Stimulated activated CD8-positive, alpha-beta memory T cell treated with anti-CD3 and anti-CD28 coated beads, Interleukin-12 subunit alpha, Interleukin-12 subunit beta, amount 100 ng/mL, for 4 hours (primary cell): ENCODE data around the gene SKIC8.

Source experiments
- DNase-seq: peaks from one replicate; pipeline ENCODE4 v3.0.0-alpha.2; 2020; ENCODE audit warnings: low read depth

SKIC8 gene

DNA sequence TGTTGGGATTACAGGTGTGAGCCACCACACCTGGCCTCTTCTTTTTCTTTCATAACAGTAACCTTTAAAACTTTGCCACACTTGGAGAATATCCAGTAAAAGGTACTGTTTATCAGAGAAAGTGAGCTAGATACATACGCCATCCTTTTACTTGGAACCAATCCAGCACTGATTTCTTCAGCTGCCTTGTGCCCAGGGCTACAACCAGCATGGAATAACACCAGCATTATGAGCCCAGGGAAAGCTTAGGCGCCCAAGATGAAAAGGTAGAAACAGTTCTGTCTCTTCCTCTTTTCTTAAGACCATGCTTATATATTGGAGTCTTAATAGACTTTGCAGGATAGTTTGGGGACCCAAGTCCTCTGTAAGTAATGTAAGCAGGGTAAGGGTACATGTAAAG, 8.4 kb downstream of the SKIC8 start:
- DNase-seq: no peak

DNA sequence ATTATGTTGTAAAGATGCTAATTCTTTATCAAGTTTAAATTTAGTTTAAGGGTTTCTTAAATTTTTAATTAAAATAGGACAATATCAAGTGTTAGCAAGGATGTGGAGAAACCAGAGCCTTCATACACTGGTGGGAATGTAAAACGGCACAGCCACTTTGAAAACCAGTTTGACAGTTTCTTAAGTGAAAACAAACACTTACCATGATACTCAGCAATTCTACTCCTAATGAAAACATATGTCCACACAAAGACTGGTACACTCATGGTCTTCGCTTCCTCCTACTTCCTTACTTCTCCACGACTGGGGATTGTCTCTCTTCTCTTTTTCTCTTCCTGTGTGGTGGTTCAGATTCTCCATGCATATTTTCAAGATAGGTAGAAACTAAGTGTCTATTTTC, 9.2 kb downstream of the SKIC8 start:
- no peak for DNase-seq

DNA sequence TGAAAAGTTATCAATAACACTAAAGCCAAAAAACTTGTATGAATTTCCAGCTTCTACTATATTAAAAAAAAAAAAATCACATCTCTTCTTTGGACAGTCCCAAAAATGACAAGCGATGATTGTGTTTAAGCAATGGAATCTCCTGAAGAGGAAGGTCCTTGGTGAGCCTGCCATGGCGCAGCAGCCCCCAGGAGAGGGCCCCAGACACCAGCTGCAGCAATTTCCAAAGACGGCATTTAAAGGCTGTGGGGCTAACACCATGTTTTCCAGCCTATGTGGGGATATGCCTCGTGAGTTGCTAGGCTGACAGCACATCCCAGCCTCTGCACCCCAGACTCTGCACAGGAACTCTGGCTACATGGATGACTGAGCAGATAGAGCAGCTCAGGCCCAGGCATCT, 14.7 kb downstream of the SKIC8 start:
- no peak for DNase-seq

DNA sequence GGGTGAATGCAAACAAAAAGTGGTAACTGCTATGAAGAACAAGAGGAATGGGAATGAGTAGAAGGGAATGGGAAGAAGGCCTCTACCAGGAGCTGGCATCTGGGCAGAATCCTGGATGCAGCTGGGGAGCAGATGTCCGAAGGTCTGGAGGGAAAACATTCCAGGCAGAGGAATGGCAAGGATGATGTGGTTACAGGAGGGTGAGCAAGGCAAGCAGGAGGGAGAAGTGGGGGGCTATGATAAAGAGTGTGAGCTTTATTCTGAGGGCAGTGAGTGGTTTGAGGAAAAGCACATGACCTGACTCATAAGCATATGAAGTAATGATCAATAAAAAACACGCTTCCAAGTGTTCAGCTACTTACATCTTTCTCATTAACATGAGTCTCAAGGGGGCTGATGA, 17.1 kb downstream of the SKIC8 start:
- DNase-seq: no peak

DNA sequence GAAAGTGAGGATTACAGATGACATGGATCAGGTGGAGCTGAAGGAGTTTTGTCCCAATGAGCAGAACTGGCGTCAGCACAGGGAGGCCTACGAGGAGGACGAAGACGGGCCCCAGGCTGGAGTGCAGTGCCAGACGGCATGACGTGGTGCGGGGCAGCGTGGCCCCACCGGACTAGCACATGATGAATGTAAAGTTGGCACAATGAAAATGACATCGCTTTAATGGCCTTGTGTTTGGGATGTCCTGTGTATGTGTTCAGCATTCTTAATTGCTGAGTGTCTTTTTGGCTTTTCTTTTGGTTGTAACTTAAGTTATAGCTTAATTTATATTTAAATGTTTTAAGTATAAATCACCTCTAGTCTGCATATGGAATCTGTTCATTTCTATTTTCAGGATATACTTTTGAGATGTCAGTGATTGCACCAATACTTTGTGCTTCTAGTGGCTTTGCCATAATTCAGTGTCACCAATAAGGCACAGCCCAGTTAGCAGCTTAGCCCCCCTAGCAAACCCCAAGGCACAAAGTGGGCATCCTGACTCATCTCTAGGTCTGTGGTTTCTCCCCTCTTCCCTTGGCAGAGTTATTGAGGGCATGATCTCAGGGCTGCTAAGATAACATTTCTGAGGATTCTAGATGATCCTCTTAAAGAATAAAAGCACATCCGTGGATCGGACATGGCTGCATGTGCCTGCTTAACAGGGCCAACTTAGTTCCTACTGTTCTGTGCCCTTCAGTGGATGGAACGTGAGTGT, 18.9 kb downstream of the SKIC8 start:
- no peak for DNase-seq

DNA sequence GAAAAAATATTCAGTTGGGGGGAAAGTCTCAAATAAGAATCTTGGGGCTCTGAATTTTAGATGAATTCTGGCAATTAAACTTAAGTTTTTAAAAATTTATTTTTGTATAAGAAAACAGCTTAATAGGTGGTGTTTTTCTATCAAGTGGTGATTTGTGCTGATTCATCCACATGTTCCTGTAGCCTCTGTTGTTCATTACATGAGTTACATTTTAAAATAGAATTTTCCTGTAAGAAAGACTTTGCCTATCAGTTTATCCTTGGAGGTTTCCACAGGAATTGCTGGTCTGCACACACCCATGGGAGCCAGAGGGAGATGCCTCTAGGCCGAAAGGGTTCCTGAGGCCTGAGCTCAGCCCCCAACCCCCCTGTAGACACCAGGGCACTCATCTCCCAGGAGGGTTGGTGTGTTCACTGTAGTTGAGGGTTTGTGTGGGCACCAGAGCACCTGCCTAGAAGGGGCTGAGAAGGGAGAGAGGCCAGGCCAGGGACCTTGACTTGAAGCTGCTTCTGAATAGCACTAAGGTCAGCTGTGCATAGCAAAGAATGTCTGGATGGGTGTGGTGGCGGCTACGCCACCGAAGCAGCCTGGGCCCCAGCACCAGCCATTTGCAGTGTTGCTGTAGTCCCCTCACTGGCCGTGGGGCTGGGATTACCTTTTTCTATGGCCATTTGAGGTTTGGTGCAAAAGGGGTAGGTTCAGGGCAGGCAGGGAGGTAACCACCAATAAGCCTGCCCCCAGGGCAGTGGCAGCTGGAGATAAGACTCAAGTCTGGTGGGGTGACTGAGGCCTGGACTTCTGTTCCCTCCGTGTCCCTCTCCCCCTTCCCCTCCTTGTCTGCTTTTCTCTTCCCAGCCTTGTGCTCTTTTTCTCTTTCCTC, 23.1 kb downstream of the SKIC8 start:
- no peak for DNase-seq

DNA sequence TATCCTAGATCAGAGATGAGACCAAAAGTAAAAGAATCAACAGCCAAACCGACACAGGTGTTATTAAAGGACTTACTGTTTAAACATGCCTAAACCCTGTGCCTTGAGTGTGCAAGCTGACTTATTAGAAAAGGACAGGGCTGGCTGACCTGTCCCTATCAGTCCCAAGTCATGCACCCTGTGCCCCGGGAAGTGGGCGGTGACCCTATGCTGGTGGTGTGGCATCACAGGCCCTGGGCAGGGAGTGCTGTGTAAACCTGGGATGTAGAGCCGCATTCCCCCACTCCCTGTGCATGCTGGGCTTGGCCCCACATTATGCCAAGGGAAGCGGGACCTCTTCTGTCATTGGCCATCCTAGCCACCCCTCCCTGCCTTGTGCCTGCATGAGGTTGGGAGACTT, 24.4 kb downstream of the SKIC8 start:
- no peak for DNase-seq

DNA sequence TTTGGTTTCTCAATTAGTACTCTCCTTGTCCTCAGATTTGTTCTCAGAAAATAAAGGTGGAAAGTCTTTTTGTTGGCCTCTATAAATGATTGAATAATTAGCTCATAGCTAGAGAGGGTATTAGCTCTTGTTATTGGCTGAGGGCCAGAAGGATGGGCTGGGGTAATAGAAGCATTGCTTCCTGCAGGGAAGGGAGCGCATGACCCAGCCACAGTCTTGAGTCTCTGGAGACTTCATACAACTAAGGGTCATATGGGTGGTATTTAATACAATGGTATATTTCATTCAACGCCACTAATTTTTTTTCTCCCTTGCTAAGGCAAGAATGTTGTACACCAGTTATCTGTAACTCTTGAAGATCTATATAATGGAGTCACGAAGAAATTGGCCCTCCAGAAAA, 26.6 kb downstream of the SKIC8 start:
- DNase-seq: no peak

DNA sequence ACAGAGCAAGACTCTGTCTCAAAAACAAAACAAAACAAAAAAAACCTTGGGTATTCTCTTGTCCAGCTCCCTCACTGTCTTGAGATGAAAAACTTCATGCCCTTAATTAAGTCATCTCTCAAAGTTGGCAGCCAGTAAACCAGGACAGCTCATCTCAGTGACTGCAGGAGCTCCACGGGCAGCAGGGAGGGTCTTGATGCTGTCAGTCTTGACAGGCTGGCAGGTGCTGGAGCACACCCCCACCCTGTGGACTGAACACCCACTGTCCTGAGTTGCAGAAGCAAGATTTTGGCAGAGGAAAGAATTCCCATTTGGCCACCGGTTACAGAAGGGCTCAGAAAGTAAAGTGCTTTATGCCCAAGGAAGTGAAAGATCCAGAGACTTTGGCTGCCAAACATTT, 27.1 kb downstream of the SKIC8 start:
- no peak for DNase-seq

DNA sequence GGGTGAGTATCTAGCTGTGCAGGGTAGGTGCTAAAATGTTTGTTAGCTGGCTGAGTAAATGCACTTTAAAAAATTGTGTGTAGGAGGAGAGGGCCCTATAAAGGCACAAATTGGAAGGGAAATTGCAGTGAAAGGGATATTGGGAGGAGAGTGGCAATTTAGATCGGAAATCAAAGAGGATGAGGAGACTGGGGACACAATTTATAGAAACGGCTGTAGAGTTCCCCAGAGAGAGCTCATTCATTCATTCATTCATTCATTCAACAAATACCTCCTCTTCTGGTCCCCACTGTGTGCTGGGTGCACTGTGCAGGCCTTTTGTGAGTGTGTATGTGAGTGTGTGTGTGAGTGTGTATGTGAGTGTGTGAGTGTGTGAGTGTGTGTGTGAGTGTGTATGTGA, 32.6 kb downstream of the SKIC8 start:
- DNase-seq: no peak

DNA sequence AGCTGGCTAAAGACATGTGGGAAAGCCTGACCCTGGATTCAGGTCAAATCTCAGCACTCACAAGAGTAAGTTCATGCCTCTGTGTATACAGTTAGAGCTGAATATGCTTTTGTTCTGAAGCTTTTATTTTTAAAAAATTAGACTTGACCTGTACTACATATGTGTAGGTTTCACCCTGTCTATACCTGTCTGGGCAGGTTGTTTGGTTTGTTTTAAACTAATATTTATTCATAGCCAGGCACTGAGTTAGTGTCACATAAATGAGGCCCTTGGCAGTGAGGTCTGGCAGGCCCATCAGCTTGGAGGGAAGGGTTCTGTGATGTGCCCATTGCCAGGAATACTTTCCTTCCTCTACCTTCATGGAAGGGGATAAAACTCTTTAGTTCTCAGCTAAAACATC, 33.2 kb downstream of the SKIC8 start:
- no peak for DNase-seq

DNA sequence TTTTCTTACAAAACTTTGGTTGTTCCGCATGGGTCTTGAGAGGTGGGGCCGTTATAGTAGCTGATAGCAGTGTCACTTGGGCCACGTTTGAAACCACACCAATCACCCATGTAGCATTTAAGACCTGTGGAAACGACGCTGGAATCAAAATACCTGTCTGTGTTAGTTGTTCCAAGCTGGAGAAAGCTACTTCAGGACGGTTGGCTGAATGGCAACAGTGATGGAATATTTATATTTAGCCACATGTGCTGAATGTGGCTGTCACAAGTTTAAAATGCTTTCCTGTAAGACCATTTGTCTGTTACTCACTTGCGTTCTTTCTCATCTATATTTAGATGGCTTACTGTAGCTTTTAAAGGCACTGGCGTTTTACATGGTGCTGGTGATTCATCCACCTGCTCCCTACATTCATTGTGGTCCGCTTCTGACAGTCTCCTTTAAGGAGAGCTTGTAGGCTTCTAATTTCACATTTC, 33.6 kb downstream of the SKIC8 start:
- DNase-seq: no peak

DNA sequence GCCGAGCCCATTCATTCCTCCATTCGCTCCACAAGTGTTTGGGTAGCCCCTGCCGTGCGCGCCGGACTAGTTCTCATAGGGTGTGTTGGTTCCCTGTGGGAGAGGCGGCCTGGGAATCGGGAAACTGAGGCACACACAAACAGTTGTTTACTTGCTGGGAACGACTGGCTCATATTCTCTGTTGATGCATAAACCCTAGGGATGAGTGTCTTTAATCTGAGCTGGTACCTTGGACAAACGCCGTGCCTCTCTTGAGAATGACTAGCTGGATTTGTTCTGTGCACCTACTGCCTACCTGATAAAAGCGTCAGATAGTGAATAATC, 34.3 kb downstream of the SKIC8 start:
- DNase-seq: no peak

DNA sequence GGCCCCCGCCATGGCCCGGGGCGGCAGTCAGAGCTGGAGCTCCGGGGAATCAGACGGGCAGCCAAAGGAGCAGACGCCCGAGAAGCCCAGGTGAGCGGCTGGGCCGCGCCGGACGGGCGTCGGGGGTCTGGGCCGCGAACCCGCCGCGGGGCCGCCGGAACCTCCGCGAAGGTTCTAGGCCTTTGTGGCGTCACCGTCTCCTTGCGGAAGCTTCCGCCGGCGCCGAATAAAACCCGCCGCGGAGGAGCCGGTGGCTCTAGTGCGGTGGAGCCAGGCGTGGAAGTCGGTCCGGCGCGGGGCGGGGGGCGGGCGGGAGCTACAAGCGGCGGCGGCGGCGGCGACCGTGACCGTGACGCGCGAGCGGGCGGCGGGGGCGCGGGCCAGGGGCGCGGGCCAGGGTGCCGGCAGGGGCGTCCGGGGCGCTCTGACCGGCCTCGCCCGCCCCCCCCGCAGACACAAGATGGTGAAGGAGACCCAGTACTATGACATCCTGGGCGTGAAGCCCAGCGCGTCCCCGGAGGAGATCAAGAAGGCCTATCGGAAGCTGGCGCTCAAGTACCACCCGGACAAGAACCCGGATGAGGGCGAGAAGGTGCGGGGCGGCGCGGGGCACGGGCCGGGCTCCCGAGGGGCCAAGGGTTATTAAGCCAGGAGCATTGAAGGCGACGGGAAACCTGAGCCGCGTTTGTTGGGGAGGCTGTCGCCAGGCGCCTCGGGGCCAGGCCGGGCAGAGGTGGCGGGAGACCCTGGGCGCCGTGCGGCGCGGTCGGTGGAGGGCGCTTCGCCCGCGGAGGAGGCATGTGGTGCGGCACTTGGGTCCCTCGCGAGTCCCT, 34.9 kb downstream of the SKIC8 start, which contains the start of gene DNAJA4:
Gene DNAJA4, plus strand, starts transcription at position 259 of the 833 bp plus-strand sequence. Its CDS starts 202 bp downstream, at position 461.
- DNase-seq: peak; percentile 48

DNA sequence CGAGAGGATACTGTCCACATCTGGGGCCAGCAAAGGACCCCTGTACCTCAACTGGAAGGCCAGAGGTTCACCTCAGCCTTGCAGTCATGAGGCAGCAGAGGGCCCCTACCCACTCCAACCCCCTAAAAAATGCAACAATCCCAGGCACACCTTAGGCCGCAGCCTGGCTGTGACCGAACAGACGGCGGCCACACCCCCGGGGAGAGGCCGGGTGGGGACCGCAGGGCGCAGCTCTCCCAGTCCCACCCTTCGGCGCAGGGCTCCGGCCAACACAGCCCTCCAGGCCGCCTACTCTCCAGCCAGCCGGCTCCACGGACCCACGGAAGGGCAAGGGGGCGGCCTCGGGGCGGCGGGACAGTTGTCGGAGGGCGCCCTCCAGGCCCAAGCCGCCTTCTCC, 35.5 kb downstream of the SKIC8 start:
- no peak for DNase-seq

DNA sequence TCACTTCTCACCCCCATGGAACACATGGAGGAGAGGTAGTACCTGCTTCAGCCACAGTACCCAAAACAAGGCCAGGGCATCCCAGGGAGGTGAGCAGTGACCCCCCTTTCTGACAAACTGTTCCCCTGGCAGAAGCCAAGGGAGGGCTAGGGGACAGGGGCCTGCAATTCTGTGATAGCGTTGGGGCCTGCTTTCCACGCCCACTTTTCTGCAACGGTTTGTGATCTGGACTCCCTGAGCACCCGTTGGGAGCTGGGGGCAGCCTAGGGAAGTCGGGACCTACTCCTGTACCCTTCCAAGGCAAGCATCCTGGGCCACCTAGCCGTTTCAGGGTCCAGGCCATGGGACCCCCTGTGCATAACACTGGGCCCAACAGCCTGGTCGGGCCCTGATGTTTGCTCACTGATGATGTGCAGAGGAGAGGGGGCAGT, 36.0 kb downstream of the SKIC8 start:
- no peak for DNase-seq

DNA sequence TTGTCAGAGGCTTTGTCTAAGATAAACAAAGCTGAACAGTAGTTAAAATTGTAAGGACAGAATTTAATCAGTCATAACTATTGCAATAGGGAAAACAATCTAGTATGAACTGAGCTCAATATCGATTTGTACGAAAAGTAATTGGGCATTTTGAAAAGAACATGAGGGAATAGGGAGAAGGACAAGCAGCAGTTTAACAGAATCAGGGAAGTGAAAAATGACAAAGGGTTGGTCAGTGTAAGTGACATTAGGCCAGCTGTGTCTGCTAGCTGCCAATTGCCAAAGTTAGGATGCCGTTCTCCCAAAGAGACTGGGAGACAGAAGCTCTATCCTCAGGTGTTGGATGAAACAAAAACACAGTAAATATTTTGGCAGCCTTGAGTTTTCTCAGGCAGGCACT, 38.3 kb downstream of the SKIC8 start:
- DNase-seq: no peak

DNA sequence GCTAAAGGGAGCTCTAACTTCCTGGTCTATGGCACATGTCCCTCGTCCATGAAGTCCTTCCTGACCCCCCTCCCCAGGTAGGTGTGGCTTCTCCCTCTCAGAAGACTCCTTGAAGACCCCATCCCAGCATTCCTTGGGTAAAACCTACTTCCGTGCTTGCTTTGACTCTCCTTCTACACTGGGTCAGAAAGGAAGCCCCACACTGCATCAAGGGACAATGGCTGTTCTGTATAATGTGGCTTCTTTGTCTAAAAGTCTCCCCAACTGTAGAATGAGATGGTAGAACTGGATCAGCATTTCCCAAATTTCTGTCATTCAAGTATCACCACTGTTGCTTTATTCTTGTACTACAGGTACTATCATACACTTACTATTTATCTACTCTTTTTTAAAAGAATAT, 38.9 kb downstream of the SKIC8 start:
- no peak for DNase-seq

DNA sequence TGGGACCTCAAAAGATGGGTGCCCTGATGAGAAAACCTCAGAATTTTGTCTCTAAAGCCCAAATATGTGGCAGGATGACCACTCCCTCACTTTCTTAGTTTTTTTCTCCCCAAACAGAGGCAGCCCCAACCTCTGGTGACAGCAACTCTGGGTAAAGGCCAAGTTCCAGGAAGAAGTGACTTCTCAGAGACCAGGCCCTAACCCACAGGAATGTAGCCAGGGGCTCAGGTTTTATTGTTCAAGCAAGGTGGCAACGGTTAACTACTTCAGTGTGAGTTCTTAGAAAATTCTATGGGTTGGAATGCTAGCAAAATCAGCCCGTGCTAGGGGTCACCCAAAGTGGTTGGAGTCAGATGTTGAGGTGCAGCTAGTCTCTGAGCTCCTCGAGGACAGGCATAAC, 40.2 kb downstream of the SKIC8 start:
- no peak for DNase-seq

DNA sequence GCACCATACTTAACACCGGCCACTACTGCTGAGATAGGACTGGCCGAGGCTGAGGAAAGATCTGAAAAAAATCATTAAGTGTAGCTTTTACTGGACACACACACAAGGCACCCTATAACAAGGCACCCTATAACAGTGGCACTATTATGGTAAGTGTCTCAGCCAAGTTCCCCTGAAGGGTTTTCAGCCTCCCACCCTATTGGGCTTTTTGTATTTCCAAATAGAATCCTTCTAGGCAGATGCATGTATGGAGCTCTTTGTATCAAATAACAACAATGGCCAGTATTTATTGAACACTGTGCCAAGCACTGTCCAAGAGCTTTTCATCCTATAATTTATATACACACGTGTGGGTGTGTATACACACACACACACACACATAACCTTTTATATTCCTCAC, 41.7 kb downstream of the SKIC8 start:
- no peak for DNase-seq

DNA sequence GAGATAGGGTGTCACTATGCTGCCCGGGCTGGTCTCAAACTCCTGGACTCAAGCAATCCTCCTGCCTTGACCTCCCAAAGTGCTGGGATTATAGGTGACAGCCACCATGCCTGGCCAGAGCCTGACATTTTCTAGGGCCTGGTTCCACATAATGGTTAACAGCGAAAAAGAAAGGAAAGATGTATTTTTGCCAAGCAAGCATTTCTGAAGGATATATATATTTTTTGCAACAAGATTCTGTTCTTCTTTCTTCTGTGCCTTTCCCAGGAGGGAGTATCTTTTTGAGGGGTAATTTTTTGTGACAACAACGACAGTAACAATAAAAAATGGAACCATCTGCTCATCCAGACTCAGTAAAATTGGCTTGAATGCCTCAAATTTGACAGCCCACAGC, 43.4 kb downstream of the SKIC8 start:
- no peak for DNase-seq

DNA sequence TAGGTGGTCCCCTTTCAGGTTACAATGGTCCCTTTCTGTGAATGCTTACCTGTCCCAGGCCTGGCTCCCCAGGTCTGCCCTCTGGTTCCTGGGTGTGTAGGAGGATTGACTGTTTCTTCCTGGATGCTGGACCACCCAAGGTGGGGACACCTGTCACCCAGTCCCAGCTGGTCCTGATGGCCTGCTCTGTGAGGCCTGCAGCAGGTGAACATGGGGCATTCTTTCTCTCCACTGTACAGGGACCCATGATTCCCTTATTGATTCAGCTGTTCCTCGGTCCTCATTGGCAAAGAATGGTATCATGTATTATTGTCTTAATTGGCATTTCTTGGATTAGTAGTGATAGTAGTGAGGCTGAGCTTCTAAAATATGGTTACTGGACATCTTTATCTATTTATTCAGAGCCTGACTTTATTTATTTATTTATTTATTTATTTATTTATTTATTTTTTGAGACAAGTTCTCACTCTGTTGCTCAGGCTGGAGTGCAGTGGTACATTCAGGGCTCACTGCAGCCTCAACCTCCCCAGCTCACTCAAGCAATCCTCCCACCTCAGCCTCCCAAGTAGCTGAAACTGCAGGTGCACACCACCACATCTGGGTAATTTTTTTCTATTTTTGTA, 43.9 kb downstream of the SKIC8 start:
- no peak for DNase-seq
